HUDEP-2 (cell line): ENCODE measurements around the gene DDX31.

ENCODE experiments used
- DNase-seq, 76 experiments: peaks; one replicate each; lab custom pipeline; 2025; ENCODE audit not compliant: unreplicated experiment in 76 of 76; lab: John Stamatoyannopoulos, UW

DDX31 gene

GRCh38 chr9:132552041-132552440 is 117.7 kb downstream of the DDX31 start:
- no peak for DNase-seq

DNA sequence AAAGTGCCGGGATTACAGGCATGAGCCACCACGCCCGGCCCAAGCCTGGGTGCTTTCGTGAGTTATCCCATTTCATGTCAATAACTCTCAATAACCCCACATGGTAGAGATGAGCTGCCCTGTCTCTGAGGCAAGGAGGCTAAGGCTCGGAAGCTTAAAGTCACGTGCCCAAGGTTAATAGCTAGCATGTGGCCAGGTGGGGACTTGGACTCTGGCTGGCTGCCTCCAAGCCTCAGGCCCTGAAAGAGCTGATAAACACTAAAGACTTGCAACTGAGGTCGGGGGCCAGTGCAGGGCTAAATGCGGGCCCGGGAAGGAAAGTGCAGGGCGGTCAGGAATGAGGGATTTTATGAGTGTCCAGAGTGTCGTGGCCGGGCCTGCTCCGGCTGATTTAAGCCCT is 118.2 kb downstream of the DDX31 start:
- DNase-seq: no peak

DNA sequence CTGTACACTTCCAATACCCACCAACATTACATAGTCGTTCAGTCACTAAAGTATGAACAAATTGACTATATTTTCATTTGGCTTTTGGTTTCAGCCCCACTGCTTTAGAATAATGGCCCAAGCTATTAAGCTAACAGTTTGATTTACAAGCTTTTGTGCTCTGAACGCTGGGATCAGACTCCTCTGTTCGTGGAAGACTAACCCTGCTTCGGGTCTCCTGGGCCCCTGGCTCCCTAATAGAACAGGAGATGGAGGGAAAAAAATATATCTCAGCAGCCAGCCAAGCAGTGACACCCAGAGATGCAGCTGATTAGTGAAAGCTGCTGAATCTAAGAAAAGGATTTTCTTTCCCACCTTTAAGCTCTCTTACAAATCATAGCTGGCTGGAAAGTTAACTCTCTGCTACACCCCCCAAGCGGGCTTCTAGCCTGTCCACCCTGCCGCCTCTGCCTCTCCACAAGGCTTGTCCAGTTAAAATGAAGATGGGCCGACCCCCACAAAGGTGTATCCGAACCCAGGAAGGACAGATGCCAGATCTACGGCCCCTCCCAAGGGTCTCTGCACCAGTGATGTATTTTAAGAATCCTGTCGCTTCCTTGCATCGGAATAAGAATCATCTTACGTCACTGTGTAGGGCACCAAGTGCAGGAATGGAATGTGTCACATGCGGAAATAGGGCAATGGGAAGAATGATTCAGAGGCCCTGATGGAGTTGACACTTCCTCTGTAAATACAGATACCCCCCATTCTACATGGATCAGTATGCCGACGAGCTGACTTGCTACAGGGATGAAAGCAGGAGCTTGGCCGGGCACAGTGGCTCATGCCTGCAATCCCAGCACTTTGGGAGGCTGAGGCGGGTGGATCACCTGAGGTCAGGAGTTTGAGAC is 120.8 kb downstream of the DDX31 start:
- no peak for DNase-seq

DNA sequence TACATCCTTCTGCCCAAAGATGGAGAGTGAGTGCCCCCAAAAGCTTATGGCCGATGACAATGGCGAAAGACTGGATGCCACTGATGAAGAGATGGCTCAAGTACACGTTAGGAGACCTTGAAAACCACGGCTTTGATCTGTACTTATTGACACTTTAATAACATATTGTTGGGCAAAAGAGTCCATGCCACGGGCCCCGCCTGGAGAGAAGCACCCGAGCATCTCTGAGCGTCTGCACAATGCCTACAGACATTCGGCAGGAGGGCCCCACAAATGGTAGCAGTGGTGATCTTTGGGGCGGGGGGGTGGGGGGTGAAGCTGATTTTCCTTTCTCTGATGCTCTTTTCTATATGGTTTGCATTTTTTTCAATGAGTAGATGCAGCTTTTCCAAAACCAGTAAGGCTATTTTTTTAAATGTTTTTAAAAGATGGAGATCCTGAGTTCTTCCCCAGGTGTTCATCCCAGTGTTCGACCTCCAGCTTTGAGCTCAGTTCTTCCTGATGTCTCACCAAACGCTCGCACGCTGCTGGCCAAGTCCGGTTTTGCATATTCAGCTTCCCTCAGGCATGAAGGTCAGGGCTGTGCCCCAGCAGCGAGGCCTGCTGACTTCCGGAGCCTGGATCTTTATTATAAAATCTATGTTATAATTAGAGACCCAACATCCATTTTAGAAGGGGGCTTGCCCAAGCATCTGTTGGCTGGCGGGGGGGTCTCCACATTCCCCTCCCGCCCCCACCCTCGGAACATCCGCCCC is 121.6 kb downstream of the DDX31 start:
- DNase-seq: no peak

GRCh38 chr9:132547436-132547835 is 122.3 kb downstream of the DDX31 start:
- no peak for DNase-seq

DNA sequence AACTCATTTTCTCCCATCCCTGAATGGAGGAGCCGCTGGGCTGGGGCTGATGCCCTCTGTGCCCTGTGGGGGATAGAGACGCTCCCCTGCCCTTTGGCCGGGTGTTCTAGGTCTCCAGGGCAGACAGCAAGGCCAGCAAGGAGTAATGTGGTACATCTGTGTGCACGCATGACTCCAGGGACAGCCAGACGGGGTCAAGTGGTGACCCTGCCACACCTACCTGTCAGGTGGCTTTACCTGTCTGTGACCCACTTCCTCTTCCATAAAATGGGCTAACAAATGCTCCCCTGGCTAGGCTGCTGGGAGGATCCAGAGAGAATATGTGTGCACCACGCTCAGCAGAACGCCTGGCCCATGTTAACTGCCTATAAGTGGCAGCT is 122.7 kb downstream of the DDX31 start:
- no peak for DNase-seq

DNA sequence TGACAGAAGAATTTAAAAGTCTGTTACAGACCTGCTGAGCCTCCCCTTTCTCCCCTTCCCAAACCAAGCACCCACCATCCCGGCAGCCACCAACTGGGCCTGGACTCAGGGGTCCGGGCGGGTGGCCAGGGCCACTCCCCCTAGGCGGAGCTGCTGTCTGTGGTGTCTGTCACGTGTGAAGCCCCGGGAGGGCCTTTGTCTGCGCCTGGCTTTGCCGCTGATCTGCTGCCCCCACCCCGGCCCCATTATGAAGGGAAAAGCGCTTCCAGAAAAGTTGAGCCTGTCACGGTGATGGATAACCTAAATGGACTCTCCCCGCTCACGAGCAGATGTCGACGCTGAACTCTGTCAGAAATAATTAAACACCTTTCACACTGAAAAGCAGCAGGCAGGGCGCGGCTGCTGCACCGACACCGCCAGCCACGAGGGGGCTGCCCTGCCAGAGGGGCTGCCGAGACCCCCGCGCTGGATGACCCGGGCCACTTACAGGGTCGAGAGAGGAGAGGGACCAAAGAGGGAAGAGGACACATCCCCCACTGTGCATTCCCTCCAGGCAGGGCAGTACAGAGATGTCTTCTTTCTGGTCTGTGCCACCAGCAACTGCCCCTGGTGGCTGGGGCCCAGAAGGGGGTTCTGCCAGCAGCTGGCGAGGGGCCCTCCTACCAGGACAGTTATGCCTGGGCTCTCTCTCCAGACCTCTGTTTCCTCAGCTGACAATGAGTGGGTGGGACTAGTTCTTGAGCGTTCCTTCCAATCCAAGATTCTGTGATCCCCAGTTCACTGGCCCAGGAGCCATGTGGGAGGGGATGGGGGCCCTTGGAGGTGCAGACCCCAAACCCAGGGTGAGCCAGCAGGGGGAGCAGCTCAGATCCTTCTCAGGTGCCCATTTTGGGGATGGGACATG is 123.4 kb downstream of the DDX31 start:
- DNase-seq: peak in 36 of 76 experiments; percentile 3 to 40 (median 18)

GRCh38 chr9:132545578-132545977 is 124.2 kb downstream of the DDX31 start:
- DNase-seq: no peak

GRCh38 chr9:132543960-132544359 is 125.8 kb downstream of the DDX31 start:
- DNase-seq: no peak

- DNase-seq: no peak
These were observed 126.5 kb downstream of the DDX31 start for GRCh38 chr9:132543251-132543650.
